Muscle layer of colon (tissue), 2 donors: ENCODE data around the gene PCDHB11.
"Not testable (repeated sequence)": the region's sequence is repeated elsewhere in the genome, so short reads cannot be mapped to it uniquely, and the experiment has no call there.

Experiments
- H3K27ac ChIP-seq: one replicate; pipeline ENCODE4 v1.7.0; 2013; ENCODE audit warnings: low read depth, mild to moderate bottlenecking, low read length, moderate library complexity
- H3K27me3 ChIP-seq, 2 donors: one replicate each; pipeline ENCODE4 v1.7.0; 2013; ENCODE audit warnings: low read length in 2 of 2, mild to moderate bottlenecking in 2 of 2; ENCODE audit not compliant: insufficient read depth in 2 of 2, control insufficient read depth in 1 of 2
- H3K36me3 ChIP-seq: one replicate; pipeline ENCODE4 v1.7.0; 2013; ENCODE audit warnings: mild to moderate bottlenecking, low read length; ENCODE audit not compliant: insufficient read depth
- H3K4me1 ChIP-seq: one replicate; pipeline ENCODE4 v1.7.0; 2013; ENCODE audit warnings: mild to moderate bottlenecking, low read length; ENCODE audit not compliant: insufficient read depth
- H3K4me3 ChIP-seq, 2 donors: one replicate each; pipeline ENCODE4 v1.7.0; 2013; ENCODE audit warnings: low read length in 2 of 2, low read depth in 1 of 2, mild to moderate bottlenecking in 1 of 2, moderate library complexity in 1 of 2
- H3K9ac ChIP-seq: one replicate; pipeline ENCODE4 v1.7.0; 2013; ENCODE audit warnings: low read length
- H3K9me3 ChIP-seq: one replicate; pipeline ENCODE4 v1.7.0; 2013; ENCODE audit warnings: mild to moderate bottlenecking, low read length
- donor health status: abdominal sarcoma.
- donor health status: Adenocarcinoma of cecum.

Gene PCDHB11

DNA sequence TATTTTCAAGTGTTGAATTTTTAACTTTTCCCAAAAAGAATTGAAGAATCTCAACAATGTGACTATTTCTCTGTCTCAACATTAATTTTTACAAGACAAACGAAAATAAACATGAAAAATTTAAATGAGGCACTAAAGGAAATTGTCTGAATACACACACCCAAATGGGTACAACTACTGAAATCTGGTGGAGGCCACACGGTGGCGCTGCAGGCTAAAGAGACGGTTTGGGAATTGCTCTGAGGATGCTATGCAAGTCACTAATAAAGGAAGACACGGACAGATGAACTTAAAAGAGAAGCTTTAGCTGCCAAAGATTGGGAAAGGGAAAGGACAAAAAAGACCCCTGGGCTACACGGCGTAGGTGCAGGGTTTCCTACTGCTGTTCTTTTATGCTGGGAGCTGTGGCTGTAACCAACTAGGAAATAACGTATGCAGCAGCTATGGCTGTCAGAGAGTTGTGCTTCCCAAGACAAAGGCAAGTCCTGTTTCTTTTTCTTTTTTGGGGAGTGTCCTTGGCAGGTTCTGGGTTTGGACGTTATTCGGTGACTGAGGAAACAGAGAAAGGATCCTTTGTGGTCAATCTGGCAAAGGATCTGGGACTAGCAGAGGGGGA, 7.2 kb upstream of the PCDHB11 start, which contains the start of gene PCDHB10:
Gene PCDHB10, plus strand, starts transcription at position 244 of the 616 bp plus-strand sequence. Its CDS starts 200 bp downstream, at position 444.
- no peaks in the 10 kb centered on the region for H3K27me3 ChIP-seq
- H3K4me3 ChIP-seq = peak within 1 kb of the TSS in 1 of 2 donors; percentile 33
- no peaks in the 10 kb centered on the region for H3K4me1 ChIP-seq
- peaks cover 13% of the 10 kb centered on the region for H3K9me3 ChIP-seq
- H3K36me3 ChIP-seq = no peaks in the 10 kb centered on the region
- no peak within 1 kb of the TSS for H3K27ac ChIP-seq
- H3K9ac ChIP-seq = no peak within 1 kb of the TSS

GRCh38 chr5:141194332-141194731, 5.1 kb upstream of the PCDHB11 start:
- not testable (repeated sequence) for H3K9ac ChIP-seq, H3K27ac ChIP-seq, H3K4me1 ChIP-seq, H3K27me3 ChIP-seq, H3K36me3 ChIP-seq, H3K4me3 ChIP-seq
- H3K9me3 ChIP-seq = peaks cover 29% of the 10 kb centered on the region

DNA sequence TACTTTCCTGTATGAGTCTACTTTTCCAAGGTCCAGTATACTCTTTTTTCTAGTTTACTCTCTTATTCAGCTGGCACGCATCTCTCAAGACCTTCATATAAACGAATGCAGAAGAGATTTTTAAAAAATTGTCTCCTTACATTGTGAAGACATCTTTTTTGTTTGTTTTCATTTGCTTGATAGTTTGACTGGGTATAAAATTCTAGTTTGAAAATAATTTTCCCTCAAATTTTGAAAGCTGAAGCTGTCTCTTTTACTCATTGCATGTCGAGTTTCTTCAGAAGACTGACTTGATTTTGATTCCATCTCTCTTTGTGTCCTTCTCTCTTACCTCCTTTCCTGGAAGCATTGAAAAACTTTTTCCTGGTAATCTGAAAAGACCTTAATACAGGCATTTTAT, 3.1 kb upstream of the PCDHB11 start:
- no peak overlapping the region for H3K27ac ChIP-seq
- H3K4me1 ChIP-seq = no peaks in the 10 kb centered on the region
- H3K4me3 ChIP-seq = no peak overlapping the region
- no peak overlapping the region for H3K9ac ChIP-seq
- H3K36me3 ChIP-seq = no peaks in the 10 kb centered on the region
- H3K9me3 ChIP-seq = peaks cover 29% of the 10 kb centered on the region
- H3K27me3 ChIP-seq = no peaks in the 10 kb centered on the region

- not testable (repeated sequence) for H3K27ac ChIP-seq, H3K9ac ChIP-seq, H3K27me3 ChIP-seq, H3K4me1 ChIP-seq, H3K36me3 ChIP-seq, H3K4me3 ChIP-seq
- peaks cover 22% of the 10 kb centered on the region for H3K9me3 ChIP-seq
Observed at GRCh38 chr5:141201126-141201525, 1.7 kb downstream of the PCDHB11 start.

- not testable (repeated sequence) for H3K4me1 ChIP-seq, H3K27me3 ChIP-seq, H3K9ac ChIP-seq, H3K36me3 ChIP-seq, H3K27ac ChIP-seq, H3K4me3 ChIP-seq
- H3K9me3 ChIP-seq = peaks cover 27% of the 10 kb centered on the region
Observed at GRCh38 chr5:141201646-141202045, 2.2 kb downstream of the PCDHB11 start.

DNA sequence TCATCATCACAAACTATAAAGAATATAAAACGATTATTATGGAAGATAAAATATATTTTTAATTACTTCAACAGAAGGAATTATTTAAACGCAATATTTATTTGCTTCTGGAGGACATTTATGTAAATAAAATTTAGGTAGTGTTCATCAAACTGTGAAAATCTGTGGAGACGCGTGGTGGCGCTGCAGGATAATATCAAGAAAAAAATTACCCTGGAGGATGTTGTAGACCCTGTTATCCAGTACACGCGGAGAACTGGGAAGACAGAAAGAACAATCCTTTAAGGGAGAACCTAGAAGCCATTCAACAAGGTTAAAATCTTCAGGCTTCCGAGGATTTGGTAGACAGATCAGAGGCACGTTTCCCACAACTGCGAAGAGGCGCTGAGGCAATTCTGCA, 9.1 kb downstream of the PCDHB11 start, which contains the start of gene PCDHB12:
Gene PCDHB12, plus strand, starts transcription at position 242 of the 400 bp plus-strand sequence. CDS start 189 bp downstream, outside the sequence.
- no peak within 1 kb of the TSS for H3K9ac ChIP-seq
- H3K36me3 ChIP-seq = no peaks in the 10 kb centered on the region
- no peaks in the 10 kb centered on the region for H3K27me3 ChIP-seq
- peak within 1 kb of the TSS in 1 of 2 donors; percentile 29 for H3K4me3 ChIP-seq
- peaks cover 59% of the 10 kb centered on the region for H3K9me3 ChIP-seq
- H3K4me1 ChIP-seq = no peaks in the 10 kb centered on the region
- H3K27ac ChIP-seq = no peak within 1 kb of the TSS

DNA sequence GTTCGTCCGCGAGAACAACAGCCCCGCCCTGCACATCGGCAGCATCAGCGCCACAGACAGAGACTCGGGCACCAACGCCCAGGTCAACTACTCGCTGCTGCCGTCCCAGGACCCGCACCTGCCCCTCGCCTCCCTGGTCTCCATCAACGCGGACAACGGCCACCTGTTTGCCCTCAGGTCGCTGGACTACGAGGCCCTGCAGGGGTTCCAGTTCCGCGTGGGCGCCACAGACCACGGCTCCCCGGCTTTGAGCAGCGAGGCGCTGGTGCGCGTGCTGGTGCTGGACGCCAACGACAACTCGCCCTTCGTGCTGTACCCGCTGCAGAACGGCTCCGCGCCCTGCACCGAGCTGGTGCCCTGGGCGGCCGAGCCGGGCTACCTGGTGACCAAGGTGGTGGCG, 10.9 kb downstream of the PCDHB11 start:
- H3K36me3 ChIP-seq, H3K4me1 ChIP-seq, H3K27ac ChIP-seq, H3K9ac ChIP-seq, H3K27me3 ChIP-seq, H3K4me3 ChIP-seq: not testable (repeated sequence)
- peaks cover 57% of the 10 kb centered on the region for H3K9me3 ChIP-seq

DNA sequence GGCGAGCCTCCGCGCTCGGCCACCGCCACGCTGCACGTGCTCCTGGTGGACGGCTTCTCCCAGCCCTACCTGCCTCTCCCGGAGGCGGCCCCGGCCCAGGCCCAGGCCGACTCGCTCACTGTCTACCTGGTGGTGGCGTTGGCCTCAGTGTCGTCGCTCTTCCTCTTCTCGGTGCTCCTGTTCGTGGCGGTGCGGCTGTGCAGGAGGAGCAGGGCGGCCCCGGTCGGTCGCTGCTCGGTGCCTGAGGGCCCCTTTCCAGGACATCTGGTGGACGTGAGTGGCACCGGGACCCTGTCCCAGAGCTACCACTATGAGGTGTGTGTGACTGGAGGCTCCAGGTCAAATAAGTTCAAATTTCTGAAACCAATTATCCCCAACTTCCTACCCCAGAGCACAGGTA, 11.4 kb downstream of the PCDHB11 start:
- not testable (repeated sequence) for H3K4me1 ChIP-seq, H3K36me3 ChIP-seq, H3K27me3 ChIP-seq, H3K4me3 ChIP-seq, H3K27ac ChIP-seq, H3K9ac ChIP-seq
- peaks cover 57% of the 10 kb centered on the region for H3K9me3 ChIP-seq

DNA sequence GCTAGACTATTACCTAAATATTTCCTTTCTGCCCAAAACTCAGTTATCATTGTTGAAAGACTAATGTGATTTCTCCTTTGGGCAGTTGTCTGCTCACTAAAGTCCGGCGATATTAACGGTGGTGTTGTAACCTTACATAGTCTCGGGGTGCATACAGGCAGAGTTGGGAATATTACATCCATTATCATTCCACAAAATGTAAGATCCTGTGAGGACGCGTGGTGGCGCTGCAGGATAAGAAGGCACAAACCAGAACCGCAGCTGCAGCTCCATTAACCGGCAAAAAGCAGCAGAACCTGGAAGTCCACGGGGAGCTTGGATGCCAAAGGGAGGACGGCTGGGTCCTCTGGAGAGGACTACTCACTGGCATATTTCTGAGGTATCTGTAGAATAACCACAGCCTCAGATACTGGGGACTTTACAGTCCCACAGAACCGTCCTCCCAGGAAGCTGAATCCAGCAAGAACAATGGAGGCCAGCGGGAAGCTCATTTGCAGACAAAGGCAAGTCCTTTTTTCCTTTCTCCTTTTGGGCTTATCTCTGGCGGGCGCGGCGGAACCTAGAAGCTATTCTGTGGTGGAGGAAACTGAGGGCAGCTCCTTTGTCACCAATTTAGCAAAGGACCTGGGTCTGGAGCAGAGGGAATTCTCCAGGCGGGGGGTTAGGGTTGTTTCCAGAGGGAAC, 14.4 kb downstream of the PCDHB11 start, which contains the start of gene PCDHB13:
Gene PCDHB13, plus strand, starts transcription at position 264 of the 684 bp plus-strand sequence. Its CDS starts 205 bp downstream, at position 469.
- peaks cover 37% of the 10 kb centered on the region for H3K9me3 ChIP-seq

DNA sequence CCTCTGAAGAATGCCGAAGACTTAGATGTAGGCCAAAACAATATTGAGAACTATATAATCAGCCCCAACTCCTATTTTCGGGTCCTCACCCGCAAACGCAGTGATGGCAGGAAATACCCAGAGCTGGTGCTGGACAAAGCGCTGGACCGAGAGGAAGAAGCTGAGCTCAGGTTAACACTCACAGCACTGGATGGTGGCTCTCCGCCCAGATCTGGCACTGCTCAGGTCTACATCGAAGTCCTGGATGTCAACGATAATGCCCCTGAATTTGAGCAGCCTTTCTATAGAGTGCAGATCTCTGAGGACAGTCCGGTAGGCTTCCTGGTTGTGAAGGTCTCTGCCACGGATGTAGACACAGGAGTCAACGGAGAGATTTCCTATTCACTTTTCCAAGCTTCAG, 15.2 kb downstream of the PCDHB11 start:
- peaks cover 35% of the 10 kb centered on the region for H3K9me3 ChIP-seq
- H3K36me3 ChIP-seq, H3K4me1 ChIP-seq, H3K9ac ChIP-seq, H3K27me3 ChIP-seq, H3K27ac ChIP-seq: not testable (repeated sequence)
- peak overlapping the region in 1 of 2 donors; percentile 27 for H3K4me3 ChIP-seq

More for the DNA sequence above, 14.4 kb downstream of the PCDHB11 start, which contains the start of gene PCDHB13:
- not testable (repeated sequence) for H3K27me3 ChIP-seq, H3K4me3 ChIP-seq, H3K9ac ChIP-seq, H3K27ac ChIP-seq, H3K4me1 ChIP-seq, H3K36me3 ChIP-seq

DNA sequence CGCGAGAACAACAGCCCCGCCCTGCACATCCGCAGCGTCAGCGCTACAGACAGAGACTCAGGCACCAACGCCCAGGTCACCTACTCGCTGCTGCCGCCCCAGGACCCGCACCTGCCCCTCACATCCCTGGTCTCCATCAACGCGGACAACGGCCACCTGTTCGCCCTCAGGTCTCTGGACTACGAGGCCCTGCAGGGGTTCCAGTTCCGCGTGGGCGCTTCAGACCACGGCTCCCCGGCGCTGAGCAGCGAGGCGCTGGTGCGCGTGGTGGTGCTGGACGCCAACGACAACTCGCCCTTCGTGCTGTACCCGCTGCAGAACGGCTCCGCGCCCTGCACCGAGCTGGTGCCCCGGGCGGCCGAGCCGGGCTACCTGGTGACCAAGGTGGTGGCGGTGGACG, 16.1 kb downstream of the PCDHB11 start:
- H3K27ac ChIP-seq, H3K27me3 ChIP-seq, H3K36me3 ChIP-seq, H3K4me1 ChIP-seq, H3K9ac ChIP-seq: not testable (repeated sequence)
- Histone ChIP-seq H3K4me3 (peak overlapping the region in 1 of 2 donors; percentile 27), H3K9me3 (peaks cover 36% of the 10 kb centered on the region)

DNA sequence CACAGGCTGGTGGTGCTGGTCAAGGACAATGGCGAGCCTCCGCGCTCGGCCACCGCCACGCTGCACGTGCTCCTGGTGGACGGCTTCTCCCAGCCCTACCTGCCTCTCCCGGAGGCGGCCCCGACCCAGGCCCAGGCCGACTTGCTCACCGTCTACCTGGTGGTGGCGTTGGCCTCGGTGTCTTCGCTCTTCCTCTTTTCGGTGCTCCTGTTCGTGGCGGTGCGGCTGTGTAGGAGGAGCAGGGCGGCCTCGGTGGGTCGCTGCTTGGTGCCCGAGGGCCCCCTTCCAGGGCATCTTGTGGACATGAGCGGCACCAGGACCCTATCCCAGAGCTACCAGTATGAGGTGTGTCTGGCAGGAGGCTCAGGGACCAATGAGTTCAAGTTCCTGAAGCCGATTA, 16.6 kb downstream of the PCDHB11 start:
- not testable (repeated sequence) for H3K4me3 ChIP-seq, H3K36me3 ChIP-seq, H3K27me3 ChIP-seq, H3K9ac ChIP-seq, H3K4me1 ChIP-seq, H3K27ac ChIP-seq
- peaks cover 41% of the 10 kb centered on the region for H3K9me3 ChIP-seq
